Left renal pelvis (tissue), 4 donors: ENCODE data around the gene RALA. TPM values are rescaled to one million over a fixed set of nuclear protein-coding genes. Genes with fewer than 3 reads are reported as not detected.

ENCODE experiments used
- DNase-seq, 4 donors: peaks; one replicate each; pipeline ENCODE4 v3.0.0-alpha.2; 2013; ENCODE audit warnings: low read depth in 4 of 4, low spot score in 3 of 4
- polyA plus RNA-seq, 4 donors: library from polyadenylated mRNA; unstranded; fragments of 120-200 nt; gene quantifications; one replicate each; pipeline ENCODE4 v1.2.1, GENCODE V29; 2013; ENCODE audit not compliant: insufficient read length in 4 of 4

The RALA gene
- polyA plus RNA-seq, 4 donors, result 64.9 to 79.6 (median 75.0) TPM

GRCh38 chr7:39757604-39758003 is 134.2 kb downstream of the RALA start:
- no peak for DNase-seq

Other genes starting within 250 kb of the RALA start
- gene YAE1, start 57.2 kb upstream of the RALA start, polyA plus RNA-seq, result 10 to 100 TPM; 38.7 to 49.2 (median 42.6) TPM